NCI-H524 treated with DMSO at 0.1 percent for 48 hours (cell line): ENCODE measurements around the gene ATXN1.

Source experiments
- DNase-seq: peaks from one replicate; lab custom pipeline; 2025; lab: John Stamatoyannopoulos, UW

ATXN1 gene

GRCh38 chr6:16743664-16744210, 17.5 kb downstream of the ATXN1 start:
- no peak for DNase-seq

GRCh38 chr6:16742116-16742515, 19.1 kb downstream of the ATXN1 start:
- no peak for DNase-seq

GRCh38 chr6:16741112-16742016, 19.9 kb downstream of the ATXN1 start:
- no peak for DNase-seq

GRCh38 chr6:16740097-16740496, 21.2 kb downstream of the ATXN1 start:
- no peak for DNase-seq

GRCh38 chr6:16739329-16739801, 21.9 kb downstream of the ATXN1 start:
- DNase-seq, result no peak

- no peak for DNase-seq
Measured at GRCh38 chr6:16737925-16738324, 23.3 kb downstream of the ATXN1 start.

- DNase-seq, result no peak
Measured at GRCh38 chr6:16736856-16737775, 24.1 kb downstream of the ATXN1 start.

GRCh38 chr6:16735014-16735413, 26.2 kb downstream of the ATXN1 start:
- DNase-seq, result peak; percentile 52

- DNase-seq, result no peak
Measured at GRCh38 chr6:16733085-16733484, 28.2 kb downstream of the ATXN1 start.

GRCh38 chr6:16731478-16732051, 29.7 kb downstream of the ATXN1 start:
- DNase-seq, result no peak

GRCh38 chr6:16730738-16731477, 30.4 kb downstream of the ATXN1 start:
- no peak for DNase-seq

- DNase-seq, result no peak
Measured at GRCh38 chr6:16729744-16730143, 31.5 kb downstream of the ATXN1 start.

GRCh38 chr6:16729183-16729691, 32.0 kb downstream of the ATXN1 start:
- DNase-seq, result no peak

GRCh38 chr6:16728513-16729182, 32.6 kb downstream of the ATXN1 start:
- DNase-seq, result no peak

GRCh38 chr6:16727996-16728395, 33.3 kb downstream of the ATXN1 start:
- DNase-seq, result no peak

- DNase-seq, result no peak
Measured at GRCh38 chr6:16725145-16725864, 36.0 kb downstream of the ATXN1 start.

GRCh38 chr6:16723826-16724225, 37.4 kb downstream of the ATXN1 start:
- no peak for DNase-seq

- DNase-seq, result no peak
Measured at GRCh38 chr6:16723402-16723801, 37.9 kb downstream of the ATXN1 start.

GRCh38 chr6:16722630-16723029, 38.6 kb downstream of the ATXN1 start:
- DNase-seq, result no peak

GRCh38 chr6:16721977-16722376, 39.3 kb downstream of the ATXN1 start:
- DNase-seq, result no peak
